IMR-90 (cell line): ENCODE results near the gene ZNF219. TPM values are rescaled to one million over a fixed set of nuclear protein-coding genes. Genes with fewer than 3 reads are reported as not detected.

Experiments used
- ATAC-seq: fragments of 200-7000 bp; cut with Tn5 transposase; 2 replicates; pipeline ENCODE4 v1.9.1; 2020; ENCODE audit warnings: low read depth, mild to moderate bottlenecking, moderate library complexity
- Bru-seq: library from RNA; stranded (reverse); fragments of 400-500 nt; gene quantifications from one replicate; lab custom pipeline; 2021; lab: Mats Ljungman, UMichigan
- BruChase-seq, 2 experiments: library from RNA; stranded (reverse); fragments of 400-500 nt; gene quantifications; one replicate each; lab custom pipeline; 2021; lab: Mats Ljungman, UMichigan
- BruUV-seq: library from RNA; stranded (reverse); fragments of 400-500 nt; replicated peaks from 2 replicates; lab custom pipeline; 2021; lab: Mats Ljungman, UMichigan
- CTCF ChIA-PET: fragments of 300-600 bp; formaldehyde crosslinking; extraction: SDS; loops from one replicate; lab custom pipeline; 2021; ENCODE audit warnings: antibody characterized with exemption; lab: Yijun Ruan, JAX
- POLR2A ChIA-PET: fragments of 300-600 bp; sonication (Branson Sonifier 250); formaldehyde crosslinking; loops from one replicate; lab custom pipeline; 2022; ENCODE audit warnings: antibody characterized with exemption; ENCODE audit not compliant: unreplicated experiment; lab: Charles Lee
- DNase-seq: peaks from one replicate; pipeline ENCODE4 v3.0.0; 2013
- H2AFZ ChIP-seq: replicated peaks from 2 replicates; pipeline ENCODE3; 2013; ENCODE audit warnings: low read length, mild to moderate bottlenecking; ENCODE audit not compliant: poor library complexity
- H2AK5ac ChIP-seq: 2 replicates; pipeline ENCODE4 v1.6.1; 2013; ENCODE audit warnings: low read depth, low read length, inconsistent platforms
- H2AK9ac ChIP-seq: replicated peaks from 2 replicates; pipeline ENCODE3; 2013; ENCODE audit warnings: mild to moderate bottlenecking, low read depth, low read length, moderate library complexity; ENCODE audit not compliant: poor library complexity
- H2BK120ac ChIP-seq: 2 replicates; pipeline ENCODE4 v1.6.1; 2013; ENCODE audit warnings: low read depth, low read length, inconsistent platforms
- H2BK15ac ChIP-seq: 3 replicates; pipeline ENCODE4 v1.6.1; 2013; ENCODE audit warnings: low read depth, low read length, inconsistent platforms
- H2BK20ac ChIP-seq: 2 replicates; pipeline ENCODE4 v1.6.1; 2013; ENCODE audit warnings: low read depth, mild to moderate bottlenecking, inconsistent platforms, low read length, moderate library complexity
- H2BK5ac ChIP-seq: 2 replicates; pipeline ENCODE4 v1.6.1; 2013; ENCODE audit warnings: mild to moderate bottlenecking, low read depth, low read length, inconsistent platforms; ENCODE audit not compliant: poor library complexity, severe bottlenecking
- H3K14ac ChIP-seq: replicated peaks from 2 replicates; pipeline ENCODE4 v1.6.1; 2013; ENCODE audit warnings: low read depth, low read length, inconsistent platforms
- H3K18ac ChIP-seq: 2 replicates; pipeline ENCODE4 v1.6.1; 2013; ENCODE audit warnings: low read depth, low read length, control low read depth
- H3K23ac ChIP-seq: 2 replicates; pipeline ENCODE4 v1.6.1; 2013; ENCODE audit warnings: low read depth, low read length, inconsistent platforms
- H3K27ac ChIP-seq: 2 replicates; pipeline ENCODE4 v1.5.1; 2013; ENCODE audit warnings: mild to moderate bottlenecking, control low read depth, low read length; ENCODE audit not compliant: insufficient read depth
- H3K27me3 ChIP-seq: 2 replicates; pipeline ENCODE4 v1.6.1; 2013; ENCODE audit warnings: low read length; ENCODE audit not compliant: control insufficient read depth, insufficient read depth
- H3K36me3 ChIP-seq: 2 replicates; pipeline ENCODE4 v1.6.1; 2013; ENCODE audit warnings: low read length, mixed read lengths; ENCODE audit not compliant: control insufficient read depth, insufficient read depth
- H3K4ac ChIP-seq: 2 replicates; pipeline ENCODE4 v1.6.1; 2013; ENCODE audit warnings: low read depth, low read length, inconsistent platforms
- H3K4me1 ChIP-seq: 2 replicates; pipeline ENCODE4 v1.6.1; 2013; ENCODE audit warnings: low read length, mixed read lengths; ENCODE audit not compliant: control insufficient read depth, insufficient read depth
- H3K4me2 ChIP-seq: 2 replicates; pipeline ENCODE4 v1.6.1; 2013; ENCODE audit warnings: low read depth, mild to moderate bottlenecking, control low read depth, low read length, moderate library complexity
- H3K4me3 ChIP-seq: 2 replicates; pipeline ENCODE4 v1.5.1; 2013; ENCODE audit warnings: low read depth, mild to moderate bottlenecking, control low read depth, low read length, moderate library complexity; ENCODE audit not compliant: insufficient read depth
- H3K56ac ChIP-seq: 2 replicates; pipeline ENCODE4 v1.6.1; 2013; ENCODE audit warnings: low read length, inconsistent platforms; ENCODE audit not compliant: insufficient read depth; ENCODE audit errors: extremely low read depth
- H3K79me1 ChIP-seq, 2 experiments: 2 replicates each; pipeline ENCODE4 v1.6.1; 2013; ENCODE audit warnings: low read length in 2 of 2, inconsistent platforms in 1 of 2, low read depth in 1 of 2
- H3K9ac ChIP-seq: 2 replicates; pipeline ENCODE4 v1.6.1; 2013; ENCODE audit warnings: low read depth, low read length, control low read depth
- H3K9me1 ChIP-seq: 2 replicates; pipeline ENCODE4 v1.6.1; 2013; ENCODE audit warnings: low read length, inconsistent platforms; ENCODE audit not compliant: insufficient read depth
- H3K9me3 ChIP-seq: 2 replicates; pipeline ENCODE4 v1.6.1; 2013; ENCODE audit warnings: low read length; ENCODE audit not compliant: control insufficient read depth, insufficient read depth
- H4K20me1 ChIP-seq: 2 replicates; pipeline ENCODE4 v1.6.1; 2013; ENCODE audit warnings: low read length, inconsistent platforms; ENCODE audit not compliant: insufficient read depth
- H4K5ac ChIP-seq: 2 replicates; pipeline ENCODE4 v1.6.1; 2013; ENCODE audit warnings: mild to moderate bottlenecking, low read depth, low read length, control low read depth
- H4K8ac ChIP-seq, 2 experiments: 2 replicates each; pipeline ENCODE4 v1.6.1; 2013; ENCODE audit warnings: low read depth in 2 of 2, low read length in 2 of 2, control low read depth in 1 of 2, inconsistent platforms in 1 of 2
- H4K91ac ChIP-seq: 2 replicates; pipeline ENCODE4 v1.6.1; 2013; ENCODE audit warnings: low read depth, low read length, inconsistent platforms; ENCODE audit not compliant: insufficient read depth
- MAFK ChIP-seq: IDR thresholded peaks from 2 replicates; pipeline ENCODE4 v1.6.1; 2012; ENCODE audit warnings: low read depth, low read length, improper control_type of control experiment
- MAZ ChIP-seq: IDR thresholded peaks from 2 replicates; pipeline ENCODE4 v1.6.1; 2012; ENCODE audit warnings: low read depth, mild to moderate bottlenecking, low read length, improper control_type of control experiment, moderate library complexity, borderline replicate concordance
- WGBS, 2 experiments: methylation state at CpG; one replicate each; pipeline versions ENCODE4 v1.1.5 to v1.1.7; 2013; ENCODE audit warnings: missing lambda C conversion rate in 2 of 2; ENCODE audit not compliant: insufficient read length in 1 of 2; ENCODE audit errors: extremely low coverage in 2 of 2; 5-methylcytosine and 5-hydroxymethylcytosine counted together
- dilution Hi-C: fragments of 300-500 bp; cut with HindIII; formaldehyde crosslinking; loops from one replicate; pipeline ENCODE4 v1.14.3; 2018; ENCODE audit warnings: low sequenced_read_pairs; ENCODE audit not compliant: unreplicated experiment
- in situ Hi-C: fragments of 300-500 bp; cut with MboI; formaldehyde crosslinking; loops from 3 replicates; pipeline ENCODE4 v1.14.3; 2019; ENCODE audit warnings: low sequenced_read_pairs, inconsistent platforms, mixed read lengths
- intact Hi-C: fragments of 100-400 bp; cut with micrococcal nuclease; formaldehyde crosslinking; loops from 2 replicates; pipeline ENCODE4 v1.10.0; 2022
- long read RNA-seq: library from polyadenylated mRNA; unstranded; transcript quantifications from one replicate; pipeline ENCODE4 v2.0.0, GENCODE V29; 2021; ENCODE audit not compliant: unreplicated experiment
- polyA plus RNA-seq, 3 experiments: library from polyadenylated mRNA; depleted of rRNA; stranded (reverse); fragments of >200 nt; gene quantifications; 2 replicates each; pipeline ENCODE4 v1.2.3, GENCODE V29; 2012; ENCODE audit warnings: low replicate concordance in 1 of 3
- total RNA-seq: library from RNA; depleted of rRNA; stranded (reverse); fragments of >200 nt; gene quantifications from 2 replicates; pipeline ENCODE4 v1.2.3, GENCODE V29; 2012; rRNA removed

Gene ZNF219
- total RNA-seq (0.83 and 0.90 TPM in 2 replicates), polyA plus RNA-seq (2012; rRNA removed) (3.8 and 4.6 TPM in 2 replicates), Bru-seq, nascent RNA (percentile 43 among the genes with signal in this experiment), BruChase-seq, experiment 1, labeled RNA remaining after a 6-hour chase (percentile 45 among the genes with signal in this experiment), BruChase-seq, experiment 2, labeled RNA remaining after a 2-hour chase (percentile 43 among the genes with signal in this experiment)
- 2.6 and 6.7 TPM in 2 replicates for polyA plus RNA-seq (2012; cell fraction: cytosol; rRNA removed)
- 15.6 and 20.5 TPM in 2 replicates for polyA plus RNA-seq (2012; cell fraction: nucleus; rRNA removed; ENCODE audit: low replicate concordance)
- long read RNA-seq, partial matches to known transcripts: 51 of 67 reads
- long read RNA-seq, other reads (novel, unspliced or antisense): 12 of 67 reads

- BruUV-seq: no TSS peak
- Histone ChIP-seq H3K9me1 (peaks cover 3% of the 10 kb centered on the region; the same call in 1 of the 2 replicates), H3K4me3 (peak within 1 kb of the TSS; percentile 55), H2AK9ac (no peak within 1 kb of the TSS), H3K4ac (peak within 1 kb of the TSS; percentile 54), H3K18ac (peak within 1 kb of the TSS; percentile 85), H3K4me2 (peak within 1 kb of the TSS; percentile 96), H2BK120ac (0 out of 2 replicates have a peak within 1 kb of the TSS, but pooled peaks have one; percentile 3), H3K36me3 (no peaks in the 10 kb centered on the region), H2BK15ac (0 out of 3 replicates have a peak within 1 kb of the TSS, but pooled peaks have one; percentile 12), H3K14ac (peak within 1 kb of the TSS; percentile 63), H2BK5ac (peak within 1 kb of the TSS; percentile 2), H3K56ac (0 out of 2 replicates have a peak within 1 kb of the TSS, but pooled peaks have one; percentile 31), H3K9ac (peak within 1 kb of the TSS; percentile 84), H3K27ac (peak within 1 kb of the TSS; percentile 65), H4K91ac (peak within 1 kb of the TSS; percentile 38), H4K8ac (peak within 1 kb of the TSS; percentile 49 to 87), H4K5ac (peak within 1 kb of the TSS; percentile 52), H2AK5ac (peak within 1 kb of the TSS; percentile 65), H3K9me3 (no peaks in the 10 kb centered on the region), H3K23ac (peak within 1 kb of the TSS; percentile 59; the same call in 1 of the 2 replicates), H3K27me3 (no peaks in the 10 kb centered on the region), H3K79me1 (0 out of 4 replicates have a peak, but pooled peaks cover 0 to 2% of the 10 kb centered on the region in 2 experiments), H2AFZ (peak within 1 kb of the TSS; percentile 60), H2BK20ac (no peak within 1 kb of the TSS), H4K20me1 (no peaks in the 10 kb centered on the region; the same call in 1 of the 2 replicates), H3K4me1 (peaks cover 4% of the 10 kb centered on the region; the same call in 1 of the 2 replicates)
- ATAC-seq: peak; percentile 55
- intact Hi-C loops (no loop called here), in situ Hi-C loops (loop anchor here (25.0 kb wide), 2 partner anchors 636 to 761 kb away; partner anchors contain the start of genes APEX1, CCNB1IP1, OSGEP and PARP2), dilution Hi-C loops (no loop called here)
- TF ChIP-seq MAZ: peak; percentile 50; the same call in 1 of the 2 replicates
- no peak for TF ChIP-seq MAFK
- no CpG with 5 or more reads among the region's 90 CpGs for WGBS, 2 experiments
- POLR2A ChIA-PET: interaction anchor here (0.6 to 0.7 kb wide), 2 partner anchors 85 to 766 kb away, joined by 3 to 5 read pairs; no protein-coding TSS in a partner anchor
- peak; percentile 27 for DNase-seq
- CTCF ChIA-PET: no interaction called here
Measured at GRCh38 chr14:21098076-21098891, at the start of gene ZNF219. Gene ZNF219, minus strand, starts transcription at chr14:21098655. Its CDS starts 5,064 bp downstream, at chr14:21093591.
